HG03571 (cell line): Measurements from ENCODE around the gene C22orf15.

Experiments
- ATAC-seq: cut with Tn5 transposase; IDR thresholded peaks from one replicate; pipeline ENCODE4 v1.9.1; 2021; ENCODE audit not compliant: unreplicated experiment

C22orf15 gene

GRCh38 chr22:23772649-23773473 lies 10.1 kb downstream of the C22orf15 start, which contains the start of gene MMP11:
Gene MMP11, plus strand, starts transcription at chr22:23772849. Its CDS starts 22 bp downstream, at chr22:23772871.
- no peak for ATAC-seq

GRCh38 chr22:23773483-23774113 lies 10.8 kb downstream of the C22orf15 start:
- ATAC-seq: no peak

DNA sequence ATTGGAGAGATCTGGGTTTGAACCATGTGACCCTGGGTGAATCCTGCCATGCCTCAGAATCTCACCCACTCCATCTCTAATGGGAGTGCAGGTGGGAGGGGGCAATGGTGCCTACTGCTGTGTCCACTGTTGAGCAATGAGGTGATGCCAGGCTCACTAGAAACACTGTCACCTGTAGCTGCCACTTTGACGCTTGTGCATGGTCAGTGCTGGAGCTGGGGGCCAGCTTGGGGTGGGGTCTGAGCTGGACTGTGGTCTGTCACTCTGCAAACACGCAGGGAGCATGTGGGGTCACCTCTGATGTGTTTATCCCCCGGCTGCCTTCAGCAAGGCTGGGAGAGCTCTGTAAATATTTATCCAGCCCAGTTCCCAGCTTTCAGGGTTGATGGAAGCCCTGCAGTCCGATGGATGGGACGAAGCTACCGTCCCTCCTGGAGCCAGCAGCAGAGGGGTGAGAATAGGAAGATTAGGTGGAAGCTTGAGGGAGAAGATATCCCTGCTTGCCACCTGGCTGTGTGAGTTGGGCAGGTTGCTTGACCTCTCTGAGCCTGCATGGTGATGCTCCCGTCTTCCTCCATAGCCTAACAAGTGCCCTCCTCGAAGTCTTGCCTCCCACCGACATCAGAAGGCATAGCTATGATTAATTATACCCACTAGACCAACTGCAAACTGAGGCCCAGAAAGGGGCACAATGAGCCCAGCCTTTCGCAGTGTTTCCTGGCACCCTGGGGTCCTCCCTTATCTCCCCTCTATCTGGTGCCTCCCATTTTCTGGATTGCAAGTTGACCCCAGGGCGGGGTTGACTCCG lies 11.5 kb downstream of the C22orf15 start:
- no peak for ATAC-seq

DNA sequence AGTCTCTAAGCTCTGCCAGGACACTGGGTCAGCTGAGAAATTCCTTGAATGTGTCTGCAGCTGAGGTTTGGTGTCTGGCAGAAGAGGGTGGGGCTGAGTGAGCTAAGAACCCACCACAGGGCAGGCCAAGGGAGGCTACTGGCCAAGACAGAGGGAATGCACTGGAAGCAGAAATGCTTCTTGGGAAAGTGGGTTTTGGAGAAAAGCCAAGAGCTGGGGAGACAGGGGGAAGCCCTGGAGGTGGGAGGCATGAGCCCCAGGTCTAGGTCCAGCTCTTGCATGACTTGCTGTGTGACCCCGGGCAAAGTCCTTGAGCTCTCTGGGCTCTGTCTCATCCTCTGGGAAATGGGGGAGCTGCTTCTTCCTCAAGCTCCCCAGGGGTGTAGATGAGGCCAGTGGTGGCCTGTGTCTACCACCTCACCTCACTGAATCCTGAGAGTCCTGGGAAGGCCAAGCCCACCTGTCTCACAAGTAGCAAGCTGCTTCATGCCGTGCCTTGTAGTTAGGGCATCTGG lies 12.2 kb downstream of the C22orf15 start:
- no peak for ATAC-seq

- no peak for ATAC-seq
These were observed 13.1 kb downstream of the C22orf15 start for GRCh38 chr22:23775779-23776375.

DNA sequence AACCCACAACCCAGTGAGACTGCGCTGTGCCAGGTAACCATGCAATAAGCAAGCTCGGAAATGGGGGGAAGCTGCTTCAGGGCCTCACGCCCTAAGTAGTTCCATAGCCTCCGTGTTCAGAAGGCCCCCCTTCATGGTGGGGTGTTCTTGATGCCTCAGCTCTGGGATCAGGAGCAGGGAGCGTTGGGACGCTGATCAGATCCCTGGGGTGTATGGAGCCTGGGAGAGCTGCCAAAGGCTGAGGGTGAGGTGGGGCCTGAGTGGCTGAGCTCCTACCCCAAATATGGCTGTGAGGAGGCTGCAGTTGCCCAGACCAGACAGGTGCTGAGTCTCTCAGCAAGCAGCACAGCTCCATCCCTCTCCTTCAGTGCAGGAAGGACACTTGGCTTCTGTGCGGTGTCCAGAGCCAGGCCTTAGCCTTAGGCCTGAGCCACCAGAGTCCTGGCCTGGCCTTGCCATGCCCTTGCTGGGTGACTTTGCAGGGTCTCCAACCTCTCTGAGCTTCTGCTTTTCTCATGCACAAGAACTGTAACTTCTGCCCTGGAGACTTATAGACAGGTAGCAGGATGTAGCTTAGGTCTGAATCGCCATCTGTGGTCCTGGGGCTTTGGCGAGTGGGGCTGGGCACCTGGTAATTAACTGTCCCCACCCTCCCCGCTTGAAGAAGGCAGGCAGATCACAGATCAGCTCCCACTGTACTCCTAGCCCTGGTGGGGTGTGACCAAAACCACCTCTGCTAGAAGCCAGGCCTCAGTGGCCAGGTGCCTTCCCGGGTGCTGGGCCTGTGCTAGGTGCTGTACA lies 15.2 kb downstream of the C22orf15 start:
- no peak for ATAC-seq

DNA sequence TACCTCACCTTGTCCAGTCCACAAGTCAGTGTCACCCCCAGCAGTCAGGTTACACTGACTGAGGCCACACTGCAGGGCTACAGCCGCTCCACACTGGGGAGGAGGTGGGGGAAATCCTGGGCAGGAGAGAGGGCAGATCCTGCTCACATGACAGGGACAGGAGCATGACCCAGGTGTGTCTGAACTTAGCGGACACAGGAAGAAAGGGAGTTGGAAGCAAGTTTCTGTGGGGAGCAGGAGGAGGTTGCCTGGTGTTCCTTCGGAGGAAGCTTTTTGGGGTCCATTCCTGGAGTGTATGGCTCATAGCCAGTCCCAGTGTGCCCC lies 15.7 kb downstream of the C22orf15 start:
- ATAC-seq: no peak

DNA sequence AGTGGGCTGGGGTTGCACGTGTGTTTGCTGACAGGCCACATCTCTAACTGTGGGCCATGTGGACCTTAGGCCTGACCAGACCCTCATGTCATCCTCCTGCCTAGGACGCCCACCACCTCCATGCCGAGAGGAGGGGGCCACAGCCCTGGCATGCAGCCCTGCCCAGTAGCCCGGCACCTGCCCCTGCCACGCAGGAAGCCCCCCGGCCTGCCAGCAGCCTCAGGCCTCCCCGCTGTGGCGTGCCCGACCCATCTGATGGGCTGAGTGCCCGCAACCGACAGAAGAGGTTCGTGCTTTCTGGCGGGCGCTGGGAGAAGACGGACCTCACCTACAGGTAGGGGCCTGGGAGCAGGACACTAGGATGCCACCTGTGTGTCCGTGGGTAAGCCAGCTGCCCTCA lies 16.3 kb downstream of the C22orf15 start:
- ATAC-seq: no peak

DNA sequence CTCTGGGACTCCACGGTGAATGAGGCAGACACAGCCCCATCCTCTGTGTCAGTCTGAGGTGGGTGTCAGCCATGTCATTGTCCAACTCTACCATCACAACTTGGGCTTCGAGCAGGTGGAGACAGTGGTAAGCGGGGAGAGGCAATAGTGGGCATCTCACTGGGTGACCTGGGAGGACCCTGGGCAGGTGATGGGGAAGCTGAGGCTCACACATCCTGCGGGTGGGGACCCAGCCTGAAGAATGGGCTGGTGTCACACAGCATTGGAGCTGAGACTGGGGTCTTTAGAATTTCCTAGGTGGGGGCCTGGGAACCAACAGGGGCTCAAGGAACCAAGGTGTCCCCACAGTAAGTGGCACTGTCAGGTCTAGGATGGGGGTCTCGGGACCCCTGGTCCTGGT lies 16.9 kb downstream of the C22orf15 start:
- no peak for ATAC-seq

DNA sequence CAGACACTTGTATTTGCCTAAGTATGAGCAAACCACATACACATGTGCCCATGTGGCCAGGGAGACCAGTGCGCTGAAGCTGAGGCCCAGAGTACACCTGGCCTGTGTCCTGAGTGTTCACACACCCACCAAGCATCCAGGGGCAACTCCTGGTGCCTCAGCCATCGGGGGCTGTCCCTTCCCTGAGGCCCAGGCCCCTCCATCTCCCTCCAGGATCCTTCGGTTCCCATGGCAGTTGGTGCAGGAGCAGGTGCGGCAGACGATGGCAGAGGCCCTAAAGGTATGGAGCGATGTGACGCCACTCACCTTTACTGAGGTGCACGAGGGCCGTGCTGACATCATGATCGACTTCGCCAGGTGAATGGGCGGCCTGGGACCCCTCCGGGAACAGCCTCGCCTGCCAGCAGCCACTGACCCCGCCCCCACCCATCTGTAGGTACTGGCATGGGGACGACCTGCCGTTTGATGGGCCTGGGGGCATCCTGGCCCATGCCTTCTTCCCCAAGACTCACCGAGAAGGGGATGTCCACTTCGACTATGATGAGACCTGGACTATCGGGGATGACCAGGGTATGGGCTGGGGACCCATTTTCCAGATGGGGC lies 17.5 kb downstream of the C22orf15 start:
- no peak for ATAC-seq

DNA sequence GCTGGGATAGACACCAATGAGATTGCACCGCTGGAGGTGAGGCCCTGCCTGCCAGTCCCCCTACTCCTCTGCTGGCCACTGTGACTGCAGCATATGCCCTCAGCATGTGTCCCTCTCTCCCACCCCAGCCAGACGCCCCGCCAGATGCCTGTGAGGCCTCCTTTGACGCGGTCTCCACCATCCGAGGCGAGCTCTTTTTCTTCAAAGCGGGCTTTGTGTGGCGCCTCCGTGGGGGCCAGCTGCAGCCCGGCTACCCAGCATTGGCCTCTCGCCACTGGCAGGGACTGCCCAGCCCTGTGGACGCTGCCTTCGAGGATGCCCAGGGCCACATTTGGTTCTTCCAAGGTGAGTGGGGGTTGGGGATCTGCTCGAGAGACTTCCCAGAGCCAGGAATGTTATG lies 18.3 kb downstream of the C22orf15 start:
- no peak for ATAC-seq

DNA sequence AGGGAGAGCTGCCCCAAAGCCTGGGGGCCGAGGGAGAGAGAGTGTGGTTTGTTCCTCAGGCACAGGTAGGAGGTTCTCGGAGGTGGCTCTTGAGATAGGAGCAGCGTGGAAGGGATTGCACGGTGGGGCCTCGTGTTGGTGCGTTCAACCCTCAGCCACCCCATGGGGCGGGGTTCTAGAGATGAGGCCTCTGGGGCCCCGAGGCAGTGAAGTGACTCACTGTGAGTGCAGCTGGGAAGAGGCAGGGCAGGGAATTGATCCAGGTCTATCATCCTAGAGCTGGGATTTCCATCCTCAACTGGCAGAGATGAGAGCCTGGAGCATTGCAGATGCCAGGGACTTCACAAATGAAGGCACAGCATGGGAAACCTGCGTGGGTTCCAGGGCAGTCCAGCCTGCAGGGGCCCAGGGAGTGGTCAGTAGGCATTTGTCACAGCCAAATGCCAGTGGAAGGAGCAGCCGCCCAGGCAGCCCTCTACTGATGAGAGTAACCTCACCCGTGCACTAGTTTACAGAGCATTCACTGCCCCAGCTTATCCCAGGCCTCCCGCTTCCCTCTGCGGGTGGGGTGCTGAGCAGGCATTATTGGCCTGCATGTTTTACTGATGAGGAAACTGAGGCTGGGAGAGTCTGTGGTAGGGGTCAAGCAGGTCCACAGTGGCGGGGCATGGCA lies 18.9 kb downstream of the C22orf15 start:
- ATAC-seq: no peak

GRCh38 chr22:23782252-23782651 lies 19.5 kb downstream of the C22orf15 start:
- ATAC-seq: no peak

- ATAC-seq: no peak
These were observed 19.9 kb downstream of the C22orf15 start for GRCh38 chr22:23782703-23783102.

DNA sequence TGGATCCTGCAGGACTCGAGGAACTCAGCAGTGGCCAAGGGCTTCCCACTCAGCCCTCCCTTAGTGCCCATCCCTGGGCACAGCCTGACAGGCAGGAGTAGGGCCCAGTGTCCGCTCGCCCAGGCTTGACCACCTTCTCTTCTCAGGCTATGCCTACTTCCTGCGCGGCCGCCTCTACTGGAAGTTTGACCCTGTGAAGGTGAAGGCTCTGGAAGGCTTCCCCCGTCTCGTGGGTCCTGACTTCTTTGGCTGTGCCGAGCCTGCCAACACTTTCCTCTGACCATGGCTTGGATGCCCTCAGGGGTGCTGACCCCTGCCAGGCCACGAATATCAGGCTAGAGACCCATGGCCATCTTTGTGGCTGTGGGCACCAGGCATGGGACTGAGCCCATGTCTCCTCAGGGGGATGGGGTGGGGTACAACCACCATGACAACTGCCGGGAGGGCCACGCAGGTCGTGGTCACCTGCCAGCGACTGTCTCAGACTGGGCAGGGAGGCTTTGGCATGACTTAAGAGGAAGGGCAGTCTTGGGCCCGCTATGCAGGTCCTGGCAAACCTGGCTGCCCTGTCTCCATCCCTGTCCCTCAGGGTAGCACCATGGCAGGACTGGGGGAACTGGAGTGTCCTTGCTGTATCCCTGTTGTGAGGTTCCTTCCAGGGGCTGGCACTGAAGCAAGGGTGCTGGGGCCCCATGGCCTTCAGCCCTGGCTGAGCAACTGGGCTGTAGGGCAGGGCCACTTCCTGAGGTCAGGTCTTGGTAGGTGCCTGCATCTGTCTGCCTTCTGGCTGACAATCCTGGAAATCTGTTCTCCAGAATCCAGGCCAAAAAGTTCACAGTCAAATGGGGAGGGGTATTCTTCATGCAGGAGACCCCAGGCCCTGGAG lies 20.7 kb downstream of the C22orf15 start:
- no peak for ATAC-seq

DNA sequence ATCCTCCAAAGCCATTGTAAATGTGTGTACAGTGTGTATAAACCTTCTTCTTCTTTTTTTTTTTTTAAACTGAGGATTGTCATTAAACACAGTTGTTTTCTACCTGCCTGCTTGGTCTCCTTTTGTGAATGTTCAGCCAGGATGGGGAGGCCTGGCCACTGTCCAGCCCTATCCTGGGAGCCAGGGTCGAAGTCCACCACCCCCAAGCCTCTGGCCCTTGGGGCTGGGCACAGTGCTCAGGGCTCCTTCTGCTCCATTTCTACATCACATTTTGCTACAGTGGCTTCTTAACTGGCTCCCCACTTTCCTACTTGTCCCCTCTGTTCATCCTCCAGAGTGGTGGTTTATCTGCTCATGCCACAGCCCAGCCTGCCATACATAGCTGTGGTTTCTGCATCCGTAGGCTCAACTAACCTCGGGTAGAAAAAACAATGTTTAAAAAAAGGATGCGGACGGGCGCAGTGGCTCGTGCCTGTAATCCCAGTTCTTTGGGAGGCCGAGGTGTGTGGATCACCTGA lies 21.5 kb downstream of the C22orf15 start:
- ATAC-seq: no peak

- ATAC-seq: no peak
These were observed 23.5 kb downstream of the C22orf15 start for GRCh38 chr22:23786261-23786710.
